Right ventricle myocardium inferior (tissue), 1 donor: ENCODE data around the gene GOLGA3. TPM values are rescaled to one million over a fixed set of nuclear protein-coding genes. Genes with fewer than 3 reads are reported as not detected.
"Not testable (repeated sequence)": the region's sequence is repeated elsewhere in the genome, so short reads cannot be mapped to it uniquely, and the experiment has no call there.

ENCODE experiments used
- ATAC-seq: fragments of 200-7000 bp; cut with Tn5 transposase; one replicate; pipeline ENCODE4 v1.9.1; 2020; ENCODE audit warnings: mild to moderate bottlenecking, moderate library complexity
- DNase-seq: peaks from one replicate; pipeline ENCODE4 v3.0.0; 2021; ENCODE audit errors: missing footprints
- intact Hi-C: fragments of 100-400 bp; cut with DNase I; formaldehyde crosslinking; loops from one replicate; pipeline ENCODE4 v1.11.0; 2022
- total RNA-seq: library from RNA; stranded (reverse); fragmentation: NEBNext Ultra II Directional; extraction: Animal tissue kit (Norgen Biotek cat#: 25700); gene quantifications from one replicate; pipeline ENCODE4 v1.2.1, GENCODE V29; 2021
- donor health status: DM: no; HTN: yes; CAD: no; lungs with severe emphysema.

GOLGA3 gene
- total RNA-seq, 1 donor from 2014 or later = 26.5 TPM

DNA sequence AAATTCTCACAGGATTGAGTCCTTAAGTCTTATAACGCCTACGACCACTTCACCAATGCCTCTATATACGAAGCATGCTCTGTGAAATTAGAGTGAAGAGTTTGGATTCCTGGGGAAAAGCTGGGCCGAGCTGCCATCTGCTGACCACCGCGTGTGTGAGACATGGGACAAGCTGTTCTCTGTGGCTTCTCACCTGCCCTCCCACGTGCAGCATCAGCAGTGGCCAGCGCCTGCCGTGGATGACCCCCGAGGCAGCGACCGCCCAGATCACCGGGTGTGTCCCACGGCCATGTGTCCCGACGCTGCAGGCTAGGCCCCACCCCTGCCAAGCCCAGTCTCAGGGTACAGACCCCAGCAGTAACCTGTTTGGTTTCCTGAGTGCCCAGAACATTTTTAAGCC, 21.6 kb upstream of the GOLGA3 start:
- DNase-seq = no peak

DNA sequence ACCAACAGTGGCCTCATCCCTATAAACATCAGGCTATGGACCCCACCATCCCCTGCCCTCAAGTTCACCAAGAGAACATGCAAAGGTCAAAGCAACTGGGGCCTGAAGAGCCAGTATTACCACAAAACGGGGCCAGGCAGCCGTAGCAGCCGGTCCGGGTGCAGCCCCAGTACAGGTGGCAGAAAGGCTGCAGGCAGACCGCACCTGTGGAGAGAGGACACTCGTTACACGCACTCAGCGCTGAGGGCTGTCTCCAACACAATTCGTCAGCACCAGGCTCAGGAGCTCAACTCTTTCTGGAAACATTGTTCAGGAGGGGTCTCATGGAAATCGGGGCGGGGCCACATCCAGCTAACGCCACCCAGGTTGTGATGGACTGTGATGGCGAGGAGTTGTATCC, 19.9 kb upstream of the GOLGA3 start:
- no peak for DNase-seq
- intact Hi-C loops = no loop called here
- ATAC-seq = no peak

More for the DNA sequence above, 21.6 kb upstream of the GOLGA3 start:
- intact Hi-C loops = no loop called here
- no peak for ATAC-seq

DNA sequence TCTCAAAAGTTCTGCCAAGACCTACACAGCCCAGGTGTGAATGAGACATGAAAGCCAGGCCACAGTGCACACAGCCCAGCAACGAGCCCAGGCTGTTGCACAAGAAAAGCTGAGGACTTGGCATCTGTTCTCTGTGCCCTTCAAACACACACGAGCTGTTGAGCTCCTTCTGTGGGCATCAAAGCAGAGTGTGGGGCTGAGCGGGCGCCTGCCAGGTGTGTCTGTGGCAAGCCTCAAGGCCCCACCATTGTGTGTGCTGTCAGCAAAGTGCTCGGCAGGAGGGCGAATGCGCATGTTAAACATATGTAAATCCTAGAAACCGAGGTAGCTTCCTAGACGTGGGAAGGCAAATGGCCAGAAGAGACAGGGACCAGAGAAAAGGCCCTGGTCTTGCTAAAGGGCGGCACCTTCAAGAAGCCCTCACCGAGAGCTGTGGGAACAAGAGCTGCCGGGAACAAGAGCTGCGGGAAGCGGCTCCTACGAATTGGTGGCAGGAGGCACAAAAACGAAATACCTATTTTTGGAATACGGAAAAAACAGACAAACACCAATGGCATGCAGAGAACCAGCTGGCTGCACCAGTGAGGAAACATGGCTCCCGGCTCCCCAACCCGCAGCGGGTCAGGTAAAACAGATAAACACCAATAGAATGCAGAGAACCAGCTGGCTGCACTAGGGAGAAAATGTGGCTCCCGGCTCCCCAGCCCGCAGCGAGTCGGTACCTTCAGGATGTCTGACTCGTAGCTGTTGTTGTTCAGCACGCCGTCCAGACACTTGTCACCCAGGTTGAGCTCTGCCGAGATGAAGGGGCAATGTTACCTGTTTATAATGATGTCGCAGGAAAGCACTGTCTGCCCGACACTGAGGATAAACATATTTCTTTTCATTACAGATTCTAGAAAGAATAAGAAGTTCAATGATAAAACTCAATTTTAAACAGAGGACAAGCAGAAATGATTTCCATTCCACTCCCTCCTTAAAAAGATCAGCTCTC, 19.0 kb upstream of the GOLGA3 start:
- no peak for DNase-seq
- ATAC-seq = no peak
- intact Hi-C loops = no loop called here

DNA sequence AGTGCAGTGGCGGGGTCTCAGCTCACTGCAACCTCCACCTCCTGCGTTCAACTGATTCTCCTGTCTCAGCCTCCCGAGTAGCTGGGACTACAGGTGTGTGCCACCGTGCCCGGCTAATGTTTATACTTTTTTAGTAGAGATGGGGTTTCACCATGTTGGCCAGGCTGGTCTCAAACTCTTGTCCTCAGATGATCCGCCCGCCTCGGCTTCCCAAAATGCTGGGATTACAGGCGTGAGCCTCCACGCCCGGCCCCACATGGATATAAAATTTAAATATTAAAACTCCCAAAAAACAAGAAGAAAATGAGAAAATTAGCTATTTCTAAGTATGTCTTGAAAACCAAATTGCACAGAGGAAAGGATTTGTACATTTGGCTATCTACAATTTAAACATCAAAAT, 16.0 kb upstream of the GOLGA3 start:
- intact Hi-C loops, ATAC-seq, DNase-seq: not testable (repeated sequence)

DNA sequence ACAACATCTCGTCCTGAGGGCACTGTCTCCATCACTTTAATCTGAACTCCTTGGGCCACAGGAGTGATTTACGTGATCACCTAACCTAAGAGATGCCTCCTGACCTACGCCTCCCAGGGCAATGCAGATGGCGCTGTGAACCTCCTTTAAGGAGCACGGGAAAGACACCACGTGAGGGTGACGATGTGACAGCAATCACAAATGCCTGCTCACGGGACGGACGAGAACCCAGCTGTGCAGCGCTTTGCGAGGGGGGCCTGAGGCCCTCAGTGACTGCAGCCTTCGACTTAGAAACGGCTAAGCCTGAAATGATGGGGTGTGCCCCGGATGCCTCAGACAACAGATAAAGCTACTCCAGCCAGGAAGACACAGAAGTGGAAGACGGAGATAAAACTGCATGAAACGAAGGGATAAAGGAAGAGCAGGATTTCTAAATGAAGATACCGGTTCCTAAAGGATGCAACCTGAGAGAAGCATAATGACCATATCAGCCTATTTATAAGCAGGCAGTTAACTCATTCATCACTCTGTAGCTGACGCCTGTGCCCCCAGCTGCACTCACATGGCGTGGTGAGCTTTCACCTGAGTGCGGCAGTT, 13.9 kb upstream of the GOLGA3 start:
- no peak for DNase-seq
- no peak for ATAC-seq
- intact Hi-C loops = no loop called here

DNA sequence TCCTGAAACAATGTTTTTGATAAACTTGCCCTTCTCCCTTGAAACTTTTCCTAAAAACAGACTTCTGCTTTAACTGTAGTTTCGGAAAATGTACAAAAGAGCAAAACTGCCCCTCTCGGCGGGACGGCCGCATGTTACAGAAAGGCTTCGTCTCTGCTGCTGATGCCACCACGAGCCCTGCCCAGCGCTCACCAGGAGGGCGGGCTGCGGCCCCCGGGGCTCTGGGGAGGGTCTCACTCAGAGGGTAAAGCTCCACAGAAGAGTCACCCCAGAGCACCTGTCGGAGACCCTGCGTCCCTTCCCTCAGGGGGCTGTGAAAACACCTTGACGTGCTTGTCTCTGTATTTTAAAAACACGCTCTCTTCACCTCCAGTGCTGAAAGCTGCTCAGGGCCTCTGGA, 12.5 kb upstream of the GOLGA3 start:
- no peak for DNase-seq
- intact Hi-C loops = no loop called here

DNA sequence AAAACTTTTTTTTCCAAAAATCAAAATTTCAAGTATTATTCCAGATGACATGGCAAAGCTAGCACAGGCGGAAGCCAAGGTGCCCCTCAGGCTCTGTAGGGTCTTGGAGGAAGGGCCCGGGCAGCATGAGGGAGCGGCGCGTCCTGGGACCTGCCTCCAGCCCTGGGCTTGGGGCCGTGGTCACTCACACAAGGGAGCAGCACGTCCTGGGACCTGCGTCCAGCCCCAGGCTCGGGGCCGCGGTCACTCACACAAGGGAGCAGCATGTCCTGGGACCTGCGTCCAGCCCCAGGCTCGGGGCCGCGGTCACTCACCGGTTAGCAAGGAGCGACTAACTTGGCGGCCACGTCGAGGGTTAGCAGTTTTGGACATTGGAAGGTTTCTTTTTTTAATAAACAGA, 11.9 kb upstream of the GOLGA3 start:
- ATAC-seq = no peak
- DNase-seq = no peak
- intact Hi-C loops = no loop called here

More for the DNA sequence above, 12.5 kb upstream of the GOLGA3 start:
- no peak for ATAC-seq

DNA sequence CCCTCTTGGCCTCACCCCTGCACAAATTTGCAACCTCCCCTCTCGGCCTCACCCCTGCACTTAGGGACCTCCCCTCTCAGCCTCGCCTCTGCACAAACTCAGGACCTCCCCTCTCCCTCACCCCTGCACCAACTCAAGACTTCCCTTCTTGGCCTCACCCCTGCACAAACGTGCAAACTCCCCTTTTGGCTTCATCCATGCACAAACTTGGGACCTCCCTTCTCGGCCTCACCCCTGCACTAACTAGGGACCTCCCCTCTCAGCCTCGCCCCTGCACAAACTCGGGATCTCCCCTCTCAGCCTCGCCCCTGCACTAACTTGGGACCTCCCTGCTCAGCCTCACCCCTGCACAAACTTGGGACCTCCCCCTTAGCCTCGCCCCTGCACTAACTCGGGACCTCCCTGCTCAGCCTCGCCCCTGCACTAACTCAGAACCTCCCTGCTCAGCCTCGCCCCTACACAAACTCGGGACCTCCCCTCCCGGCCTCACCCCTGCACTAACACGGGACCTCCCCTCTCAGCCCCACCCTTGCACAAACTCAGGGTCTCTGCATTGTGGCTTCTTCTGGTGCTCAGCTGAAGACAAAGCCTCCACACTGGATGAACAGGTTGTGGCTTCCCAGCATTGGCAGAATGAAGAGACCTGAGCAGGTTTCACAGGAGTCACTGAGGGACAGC, 11.0 kb upstream of the GOLGA3 start:
- intact Hi-C loops = no loop called here
- no peak for ATAC-seq
- no peak for DNase-seq

DNA sequence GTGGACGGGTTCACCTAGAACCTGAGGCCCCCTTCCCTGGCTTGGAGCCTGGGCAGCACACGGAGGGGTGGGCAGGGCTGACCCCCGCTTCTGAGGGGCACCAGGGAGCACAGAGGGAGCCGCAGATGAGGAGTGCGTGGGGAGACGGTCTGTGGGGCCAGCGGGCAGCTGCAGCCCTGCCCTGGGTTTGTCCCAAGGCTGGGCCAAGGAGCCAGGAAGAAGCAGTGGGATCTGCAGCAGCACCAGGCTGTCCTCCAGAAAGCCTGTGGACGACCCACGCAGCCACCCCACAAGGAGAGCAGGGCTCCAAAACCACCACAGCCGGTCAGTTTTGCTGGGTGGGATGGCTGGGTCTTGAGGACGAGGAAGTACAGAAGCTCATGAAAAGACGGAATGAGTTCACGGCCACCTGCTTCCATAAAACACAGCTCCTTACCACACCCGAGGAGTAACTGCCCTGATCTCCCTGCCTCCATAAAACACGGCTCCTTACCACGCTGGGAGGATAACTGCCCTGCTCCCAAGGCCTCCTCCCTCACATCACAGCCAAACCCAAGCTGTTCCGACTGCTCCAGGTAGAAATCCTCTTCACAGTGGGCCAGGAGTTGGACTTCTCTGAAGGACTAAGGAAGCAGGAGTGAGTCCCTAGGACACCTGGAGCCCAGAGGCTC, 9.9 kb upstream of the GOLGA3 start:
- peak; percentile 26 for ATAC-seq
- DNase-seq = no peak
- intact Hi-C loops = no loop called here

DNA sequence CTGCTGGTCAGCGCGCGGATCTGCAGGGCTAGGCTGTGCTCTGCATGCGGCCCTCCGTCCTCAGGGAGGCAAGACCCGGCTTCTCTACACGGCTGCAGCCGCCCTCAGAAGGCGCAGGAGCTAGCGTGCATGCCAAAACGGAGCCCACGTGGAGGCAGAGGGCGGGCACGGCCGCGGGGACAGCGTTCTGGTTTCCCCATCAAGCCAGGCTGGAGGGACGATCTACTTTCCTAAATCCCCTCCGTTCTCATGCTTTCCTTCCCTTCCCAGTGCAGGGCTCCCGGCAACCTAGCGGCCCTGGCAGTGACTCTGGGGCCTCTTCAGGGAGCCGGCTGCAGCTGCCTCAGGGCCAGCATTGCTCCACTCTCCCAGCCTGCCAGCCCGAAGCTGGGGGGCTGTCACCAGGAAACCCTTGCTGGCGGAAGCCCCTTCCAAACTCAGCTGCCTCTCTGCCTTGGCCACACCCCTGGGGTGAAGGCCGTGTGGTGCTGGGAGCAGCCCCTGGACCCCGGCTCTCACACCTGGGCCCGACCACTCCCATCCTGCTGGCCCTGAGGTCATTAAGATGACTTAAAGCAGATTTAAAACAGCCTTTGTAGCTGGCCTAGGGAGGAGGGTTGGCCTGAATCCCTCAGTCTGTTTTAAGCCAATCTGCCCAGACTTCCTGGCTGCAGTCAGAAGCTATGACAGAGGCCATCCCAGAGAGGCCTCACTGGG, 9.2 kb upstream of the GOLGA3 start:
- DNase-seq (no peak), ATAC-seq (peak; percentile 83)
- intact Hi-C loops = no loop called here

DNA sequence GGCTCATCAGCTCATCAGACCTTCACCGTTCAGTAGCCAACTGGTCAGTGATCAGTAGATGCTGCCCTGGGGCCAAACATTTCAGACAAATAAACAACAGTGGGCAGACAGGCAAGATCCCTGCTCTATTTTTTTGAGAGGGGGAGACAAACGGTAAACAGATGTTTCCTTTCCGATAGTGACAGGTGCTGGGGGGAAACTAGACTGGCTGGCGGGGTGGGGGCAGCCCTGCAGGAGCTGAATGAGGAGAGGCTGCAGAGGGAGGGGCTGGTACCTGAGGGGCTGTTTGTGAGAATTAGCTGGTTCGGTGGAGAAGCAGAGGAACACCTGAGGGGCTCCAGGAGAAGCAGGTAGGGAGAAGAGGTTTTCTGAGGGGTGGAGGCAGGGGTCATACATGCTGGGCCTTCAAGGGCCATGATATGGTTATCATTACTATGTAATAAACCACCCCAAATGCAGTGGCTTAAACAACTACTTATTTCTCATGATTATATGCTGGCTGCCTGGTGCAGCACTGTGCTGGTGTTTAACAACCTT, 8.2 kb upstream of the GOLGA3 start:
- DNase-seq (no peak), ATAC-seq (no peak)
- intact Hi-C loops = no loop called here

DNA sequence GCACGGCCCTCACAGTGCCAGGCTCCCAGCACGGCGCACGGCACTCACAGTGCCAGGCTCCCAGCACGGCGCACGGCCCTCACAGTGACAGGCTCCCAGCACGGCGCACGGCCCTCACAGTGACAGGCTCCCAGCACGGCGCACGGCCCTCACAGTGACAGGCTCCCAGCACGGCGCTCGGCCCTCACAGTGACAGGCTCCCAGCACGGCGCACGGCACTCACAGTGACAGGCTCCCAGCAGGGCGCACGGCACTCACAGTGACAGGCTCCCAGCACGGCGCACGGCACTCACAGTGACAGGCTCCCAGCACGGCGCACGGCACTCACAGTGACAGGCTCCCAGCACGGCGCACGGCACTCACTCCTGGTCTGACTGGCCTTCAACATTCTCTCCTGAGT, 7.6 kb upstream of the GOLGA3 start:
- DNase-seq, intact Hi-C loops, ATAC-seq: not testable (repeated sequence)

DNA sequence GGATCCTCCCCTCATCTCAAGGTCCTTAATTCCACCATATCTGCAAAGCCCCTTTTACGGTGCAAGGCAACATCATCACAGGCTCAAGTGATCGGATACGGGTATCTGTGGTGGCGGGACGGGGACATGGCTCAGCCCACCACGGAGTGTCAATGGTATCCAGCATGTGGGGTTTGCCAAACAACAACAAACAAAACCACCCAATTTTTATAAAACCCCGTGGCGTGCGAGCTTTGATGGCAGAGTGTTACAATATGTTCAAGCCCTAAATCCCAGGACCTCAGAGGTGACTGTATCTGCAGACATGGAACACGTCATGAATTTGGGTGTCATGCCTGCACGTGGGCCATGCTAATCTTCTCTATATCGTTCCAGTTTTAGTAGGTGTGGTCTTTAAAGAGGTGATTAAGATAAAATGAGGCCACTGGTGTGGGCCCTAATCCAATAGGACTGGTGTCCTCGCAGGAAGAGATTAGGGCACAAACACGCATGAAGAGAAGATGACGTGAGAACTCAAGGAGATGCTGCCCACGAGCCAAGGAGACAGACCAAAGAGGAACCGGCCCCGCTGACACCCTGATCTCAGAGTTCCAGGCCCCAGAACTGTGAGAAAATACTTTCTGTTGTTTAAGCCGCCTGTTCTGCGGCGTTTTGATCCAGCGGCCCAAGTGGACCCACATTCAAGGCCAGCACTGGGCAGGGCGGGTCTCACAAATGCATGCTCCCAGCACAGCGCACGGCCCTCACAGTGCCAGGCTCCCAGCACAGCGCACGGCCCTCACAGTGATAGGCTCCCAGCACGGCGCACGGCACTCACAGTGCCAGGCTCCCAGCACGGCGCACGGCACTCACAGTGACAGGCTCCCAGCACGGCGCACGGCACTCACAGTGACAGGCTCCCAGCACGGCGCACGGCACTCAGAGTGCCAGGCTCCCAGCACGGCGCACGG, 6.7 kb upstream of the GOLGA3 start:
- intact Hi-C loops = no loop called here
- no peak for DNase-seq
- ATAC-seq = no peak

DNA sequence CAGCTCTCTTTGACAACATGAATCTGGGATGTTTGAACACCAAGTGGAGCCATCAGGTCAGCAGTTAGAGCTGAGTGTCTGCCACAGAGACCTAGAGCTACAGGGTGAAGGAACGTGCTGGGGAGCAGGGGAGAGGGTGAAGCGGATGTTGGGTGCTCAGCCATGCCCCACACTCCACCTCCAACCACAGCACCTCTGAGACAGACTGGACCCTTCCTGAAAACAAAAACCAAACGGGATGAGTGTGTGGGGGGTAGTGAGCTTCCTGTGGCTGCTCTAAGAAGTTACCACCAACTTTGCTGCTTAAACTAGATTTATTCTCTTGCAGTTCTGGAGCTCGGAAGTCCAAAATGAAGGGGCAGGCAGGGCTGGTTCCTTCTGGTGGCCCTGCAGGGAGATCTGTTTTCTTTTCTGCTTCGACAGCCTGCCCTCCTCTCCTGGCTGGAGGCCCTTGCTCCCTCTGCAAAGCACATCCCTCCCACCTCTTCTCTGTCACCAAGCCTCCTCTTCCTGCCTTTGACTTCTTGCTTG, 5.6 kb upstream of the GOLGA3 start:
- DNase-seq = no peak
- no peak for ATAC-seq
- intact Hi-C loops = no loop called here

DNA sequence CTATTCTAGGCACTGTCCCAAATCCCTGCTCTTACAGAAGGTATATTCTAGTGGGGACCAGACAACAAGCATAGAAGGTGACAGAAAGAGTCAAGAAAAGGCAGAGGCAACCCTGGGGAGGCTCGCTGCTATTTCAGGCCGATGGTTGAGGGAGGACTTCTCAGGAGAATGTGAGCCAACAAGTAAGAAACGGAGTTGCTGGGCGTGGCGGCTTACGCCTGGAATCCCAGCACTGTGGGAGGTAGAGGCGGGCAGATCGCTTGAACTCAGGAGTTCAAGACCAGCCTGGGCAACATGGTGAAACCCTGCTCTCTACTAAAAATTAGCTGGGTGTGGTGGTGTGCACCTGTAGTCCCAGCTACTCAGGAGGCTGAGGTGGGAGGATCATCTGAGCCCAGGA, 4.7 kb upstream of the GOLGA3 start:
- ATAC-seq (no peak), DNase-seq (no peak)
- intact Hi-C loops = no loop called here

DNA sequence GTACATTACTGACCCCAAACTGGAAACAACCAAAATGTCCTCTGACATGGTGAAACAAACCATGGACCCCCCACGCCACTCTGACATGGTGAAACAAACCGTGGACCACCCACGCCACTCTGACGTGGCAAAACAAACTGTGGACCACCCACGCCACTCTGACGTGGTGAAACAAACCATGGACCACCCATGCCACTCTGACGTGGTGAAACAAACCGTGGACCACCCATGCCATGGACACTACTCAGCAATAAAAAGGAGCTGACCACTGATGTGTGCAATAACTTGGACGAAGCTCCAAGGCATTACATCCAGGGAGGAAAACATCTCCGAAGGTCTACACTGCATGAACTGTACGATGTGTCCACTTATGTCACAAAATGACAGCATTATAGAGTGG, 3.1 kb upstream of the GOLGA3 start:
- DNase-seq (no peak), ATAC-seq (no peak)
- intact Hi-C loops = no loop called here
